ENCODE measurements around the gene CSNK2B. TPM values are rescaled to one million over a fixed set of nuclear protein-coding genes. Genes with fewer than 3 reads are reported as not detected.

The CSNK2B gene
- total and polyA plus RNA-seq, 3 donors from 2014 or later: 397 to 523 (median 421) TPM

GRCh38 chr6:31663126-31663960, 2.5 kb upstream of the CSNK2B start:
- intact Hi-C loops (cut with DNase I; ENCODE audit: low total_unique reads): no loop called here
- no peak for TF ChIP-seq POLR2A (IDR thresholded peaks at IDR 0.05)
- TF ChIP-seq CTCF (IDR thresholded peaks at IDR 0.05): no peak
- no peaks in the 10 kb centered on the region for H3K9me3 ChIP-seq
- peak overlapping the region; percentile 81 to 93 for H3K4me3 ChIP-seq
- peak overlapping the region; percentile 90 to 97 for H3K27ac ChIP-seq
- H3K4me1 ChIP-seq: peaks cover 47% of the 10 kb centered on the region
- H3K36me3 ChIP-seq (ENCODE audit: low read depth, missing control alignments): no peaks in the 10 kb centered on the region
- DNase-seq: no peak
- no peaks in the 10 kb centered on the region for H3K27me3 ChIP-seq
- WGBS, 2 donors: 39 to 45% methylated on average over 9 of the region's 9 CpGs

GRCh38 chr6:31663961-31664789, 1.7 kb upstream of the CSNK2B start:
- Histone ChIP-seq H3K27ac (peak overlapping the region; percentile 90 to 97), H3K4me1 (peaks cover 40% of the 10 kb centered on the region), H3K9me3 (no peaks in the 10 kb centered on the region), H3K4me3 (peak overlapping the region; percentile 81 to 93), H3K27me3 (no peaks in the 10 kb centered on the region), H3K36me3 (ENCODE audit: low read depth, missing control alignments) (no peaks in the 10 kb centered on the region)
- intact Hi-C loops (cut with DNase I; ENCODE audit: low total_unique reads): no loop called here
- WGBS, 2 donors: 5 to 7% methylated on average over 16 to 17 of the region's 17 CpGs
- TF ChIP-seq CTCF (IDR thresholded peaks at IDR 0.05) (no peak), POLR2A (IDR thresholded peaks at IDR 0.05) (no peak)
- peak; percentile 33 for DNase-seq

GRCh38 chr6:31664790-31665500, 935 bp upstream of the CSNK2B start, which contains the start of gene GPANK1:
TSS of gene GPANK1 (minus strand) at chr6:31664997. CDS start at chr6:31664478, 519 bp downstream.
- Histone ChIP-seq H3K4me1 (peaks cover 33% of the 10 kb centered on the region), H3K4me3 (peak within 1 kb of the TSS; percentile 81 to 93), H3K27ac (peak within 1 kb of the TSS; percentile 90 to 97), H3K9me3 (no peaks in the 10 kb centered on the region), H3K27me3 (no peaks in the 10 kb centered on the region), H3K36me3 (ENCODE audit: low read depth, missing control alignments) (no peaks in the 10 kb centered on the region)
- peak; percentile 97 for DNase-seq
- intact Hi-C loops (cut with DNase I; ENCODE audit: low total_unique reads): no loop called here
- TF ChIP-seq CTCF (IDR thresholded peaks at IDR 0.05) (no peak), POLR2A (IDR thresholded peaks at IDR 0.05) (no peak)
- 0 to 1% methylated on average over 20 to 39 of the region's 39 CpGs for WGBS, 2 donors

DNA sequence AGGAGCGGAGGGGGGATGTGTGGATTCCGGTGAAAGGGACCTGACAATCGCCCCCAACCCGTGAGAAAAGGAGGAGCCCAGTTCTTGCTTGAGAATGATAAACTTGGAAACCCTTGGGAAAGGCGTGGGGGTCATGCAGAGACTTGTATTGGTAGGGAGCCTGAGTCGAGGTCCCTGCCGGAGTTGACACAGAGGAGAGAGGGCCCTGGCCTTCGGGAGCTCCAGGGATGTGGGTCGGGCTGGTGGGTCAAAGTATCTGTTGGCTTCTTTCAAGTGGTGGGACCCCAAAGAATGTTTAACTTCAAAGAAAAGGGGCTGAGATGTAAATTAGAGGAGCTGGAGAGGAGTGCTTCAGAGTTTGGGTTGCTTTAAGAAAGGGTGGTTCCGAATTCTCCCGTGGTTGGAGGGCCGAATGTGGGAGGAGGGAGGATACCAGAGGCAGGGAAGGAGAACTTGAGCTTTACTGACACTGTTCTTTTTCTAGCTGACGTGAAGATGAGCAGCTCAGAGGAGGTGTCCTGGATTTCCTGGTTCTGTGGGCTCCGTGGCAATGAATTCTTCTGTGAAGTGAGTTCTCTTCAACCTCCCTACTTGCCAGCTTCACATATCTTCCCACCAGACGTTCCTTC, 571 bp downstream of the CSNK2B start:
- Histone ChIP-seq H3K9me3 (no peaks in the 10 kb centered on the region), H3K36me3 (ENCODE audit: low read depth, missing control alignments) (no peaks in the 10 kb centered on the region), H3K27me3 (no peaks in the 10 kb centered on the region), H3K27ac (peak overlapping the region; percentile 90 to 97), H3K4me1 (peaks cover 26% of the 10 kb centered on the region), H3K4me3 (peak overlapping the region; percentile 81 to 93)
- no peak for TF ChIP-seq POLR2A (IDR thresholded peaks at IDR 0.05)
- TF ChIP-seq CTCF (IDR thresholded peaks at IDR 0.05): no peak
- DNase-seq: no peak
- intact Hi-C loops (cut with DNase I; ENCODE audit: low total_unique reads): no loop called here
- 1 to 3% methylated on average over 12 to 15 of the region's 15 CpGs for WGBS, 2 donors

All from testis (tissue), 3 donors.